HG03139 (cell line): ENCODE results near the gene PRDX5.
"Not testable (repeated sequence)": the region's sequence is repeated elsewhere in the genome, so short reads cannot be mapped to it uniquely, and the experiment has no call there.

Source experiments
- ATAC-seq: cut with Tn5 transposase; IDR thresholded peaks from one replicate; pipeline ENCODE4 v1.9.1; 2021; ENCODE audit not compliant: unreplicated experiment

The PRDX5 gene

GRCh38 chr11:64323373-64323772, 5.5 kb downstream of the PRDX5 start:
- no peak for ATAC-seq

- ATAC-seq: not testable (repeated sequence)
Observed at GRCh38 chr11:64323984-64324383, 6.1 kb downstream of the PRDX5 start.

GRCh38 chr11:64324692-64325469, 7.0 kb downstream of the PRDX5 start:
- no peak for ATAC-seq

- no peak for ATAC-seq
Observed at GRCh38 chr11:64327375-64327774, 9.5 kb downstream of the PRDX5 start.

GRCh38 chr11:64327993-64328392, 10.1 kb downstream of the PRDX5 start:
- no peak for ATAC-seq

GRCh38 chr11:64330888-64331287, 13.0 kb downstream of the PRDX5 start:
- ATAC-seq: no peak

GRCh38 chr11:64331569-64332371, 13.8 kb downstream of the PRDX5 start:
- ATAC-seq: no peak

GRCh38 chr11:64333556-64333955, 15.6 kb downstream of the PRDX5 start:
- ATAC-seq: no peak

GRCh38 chr11:64334764-64335735, 17.1 kb downstream of the PRDX5 start:
- ATAC-seq: peak; percentile 70

- no peak for ATAC-seq
Observed at GRCh38 chr11:64337538-64338249, 19.8 kb downstream of the PRDX5 start.

- ATAC-seq: no peak
Observed at GRCh38 chr11:64338716-64339115, 20.8 kb downstream of the PRDX5 start.

GRCh38 chr11:64339286-64339685, 21.4 kb downstream of the PRDX5 start:
- ATAC-seq: no peak

- ATAC-seq: peak; percentile 36
Observed at GRCh38 chr11:64339754-64340408, 22.0 kb downstream of the PRDX5 start, which contains the start of gene CCDC88B. CCDC88B (plus strand) TSS chr11:64340204; CDS start chr11:64340267, 63 bp downstream.

GRCh38 chr11:64340671-64341335, 22.9 kb downstream of the PRDX5 start:
- peak; percentile 31 for ATAC-seq

GRCh38 chr11:64341429-64341828, 23.5 kb downstream of the PRDX5 start:
- ATAC-seq: no peak

- no peak for ATAC-seq
Observed at GRCh38 chr11:64341851-64342791, 24.2 kb downstream of the PRDX5 start.

GRCh38 chr11:64342869-64343745, 25.2 kb downstream of the PRDX5 start:
- ATAC-seq: no peak
